H1 (cell line): ENCODE measurements around the gene RTKN. TPM values are rescaled to one million over a fixed set of nuclear protein-coding genes. Genes with fewer than 3 reads are reported as not detected.

Source experiments
- CTCF ChIA-PET: fragments of 300-600 bp; sonication (Branson Sonifier 250); formaldehyde crosslinking; loops from one replicate; lab custom pipeline; 2021; ENCODE audit not compliant: partially characterized antibody; lab: Charles Lee
- POLR2A ChIA-PET: fragments of 300-600 bp; sonication (Branson Sonifier 250); formaldehyde crosslinking; loops from one replicate; lab custom pipeline; 2021; ENCODE audit warnings: inconsistent platforms; ENCODE audit not compliant: partially characterized antibody; lab: Charles Lee
- DNase-seq, 2 experiments: peaks; one replicate each; pipeline versions ENCODE4 v3.0.0 to v3.0.0-alpha.2; 2010 to 2022; ENCODE audit warnings: low spot score in 2 of 2, low read depth in 1 of 2, mixed read lengths in 1 of 2
- FAIRE-seq: peaks from 2 replicates; lab custom pipeline; 2011; peaks lifted over from hg19 to GRCh38; lab: Jason Lieb, UNC
- H2AFZ ChIP-seq: 2 replicates; pipeline ENCODE4 v1.8.1; 2012; ENCODE audit warnings: low read length, inconsistent platforms
- H2AK5ac ChIP-seq: 2 replicates; pipeline ENCODE4 v1.6.1; 2013; ENCODE audit warnings: low read depth, low read length
- H2BK120ac ChIP-seq: replicated peaks from 2 replicates; pipeline ENCODE3; 2013; ENCODE audit warnings: low read depth, low read length, inconsistent platforms
- H2BK12ac ChIP-seq: 2 replicates; pipeline ENCODE4 v1.6.1; 2013; ENCODE audit warnings: low read depth, low read length
- H2BK15ac ChIP-seq: 2 replicates; pipeline ENCODE4 v1.6.1; 2013; ENCODE audit warnings: low read length
- H2BK20ac ChIP-seq: 2 replicates; pipeline ENCODE4 v1.6.1; 2013; ENCODE audit warnings: low read length
- H2BK5ac ChIP-seq: 2 replicates; pipeline ENCODE4 v1.6.1; 2013; ENCODE audit warnings: low read depth, low read length
- H3K14ac ChIP-seq: 2 replicates; pipeline ENCODE4 v1.6.1; 2013; ENCODE audit warnings: inconsistent platforms; ENCODE audit not compliant: insufficient read length
- H3K18ac ChIP-seq: 2 replicates; pipeline ENCODE4 v1.6.1; 2013; ENCODE audit warnings: low read length; ENCODE audit errors: extremely low read depth
- H3K23ac ChIP-seq: 2 replicates; pipeline ENCODE4 v1.6.1; 2013; ENCODE audit warnings: inconsistent platforms; ENCODE audit not compliant: insufficient read length
- H3K23me2 ChIP-seq: 2 replicates; pipeline ENCODE4 v1.6.1; 2013; ENCODE audit warnings: low read depth, low read length
- H3K27ac ChIP-seq: 2 replicates; pipeline ENCODE4 v1.6.1; 2011; ENCODE audit warnings: low read depth, low read length, inconsistent platforms
- H3K27me3 ChIP-seq, 4 experiments: replicated peaks in 1 of 4; 1 replicate in 1 of 4; 2 replicates in 3 of 4; pipeline versions ENCODE4 v1.6.1 to v1.8.1; 2011 to 2013; ENCODE audit warnings: low read length in 3 of 4, mild to moderate bottlenecking in 3 of 4, inconsistent platforms in 2 of 4, mixed read lengths in 2 of 4, moderate library complexity in 1 of 4; ENCODE audit not compliant: control insufficient read depth in 3 of 4, insufficient read depth in 3 of 4; ENCODE audit errors: extremely low read depth in 1 of 4
- H3K36me3 ChIP-seq, 4 experiments: 2 replicates each; pipeline versions ENCODE4 v1.6.1 to v1.8.1; 2011 to 2013; ENCODE audit warnings: mild to moderate bottlenecking in 4 of 4, low read length in 3 of 4, moderate library complexity in 2 of 4, control low read depth in 1 of 4, inconsistent platforms in 1 of 4; ENCODE audit not compliant: insufficient read depth in 4 of 4, control insufficient read depth in 2 of 4
- H3K4ac ChIP-seq: replicated peaks from 2 replicates; pipeline ENCODE3; 2013; ENCODE audit warnings: low read length, low read depth, mixed read lengths, inconsistent platforms; ENCODE audit not compliant: insufficient read length
- H3K4me1 ChIP-seq, 4 experiments: replicated peaks in 1 of 4; 1 replicate in 1 of 4; 2 replicates in 3 of 4; pipeline versions ENCODE4 v1.6.1 to v1.8.1; 2011 to 2013; ENCODE audit warnings: low read length in 3 of 4, inconsistent platforms in 2 of 4, mixed read lengths in 1 of 4; ENCODE audit not compliant: insufficient read depth in 4 of 4, control insufficient read depth in 3 of 4
- H3K4me2 ChIP-seq, 2 experiments: 2 replicates each; pipeline versions ENCODE4 v1.6.1 to v1.8.1; 2011 to 2013; ENCODE audit warnings: low read depth in 2 of 2, low read length in 2 of 2, control low read depth in 1 of 2, inconsistent platforms in 1 of 2, mild to moderate bottlenecking in 1 of 2; ENCODE audit not compliant: insufficient read depth in 1 of 2
- H3K4me3 ChIP-seq, 4 experiments: fragments of 200-600, 300-600 bp in 1 of 4; sonication (generic), shearing (Covaris generic), sonication (Bioruptor Twin) in 1 of 4; 2 replicates each; pipeline versions ENCODE4 v1.5.1 to v1.8.1; 2011 to 2016; ENCODE audit warnings: low read length in 4 of 4, low read depth in 3 of 4, control low read depth in 2 of 4, inconsistent platforms in 2 of 4, mild to moderate bottlenecking in 2 of 4, mixed read lengths in 1 of 4, moderate library complexity in 1 of 4; ENCODE audit not compliant: insufficient read depth in 2 of 4; ENCODE audit errors: extremely low read depth in 1 of 4
- H3K56ac ChIP-seq: replicated peaks from 2 replicates; pipeline ENCODE3; 2013; ENCODE audit warnings: low read depth, mild to moderate bottlenecking, mixed read lengths, low read length, inconsistent platforms; ENCODE audit not compliant: insufficient read length
- H3K79me1 ChIP-seq: 2 replicates; pipeline ENCODE4 v1.6.1; 2013; ENCODE audit warnings: low read depth, low read length, control low read depth
- H3K79me2 ChIP-seq, 2 experiments: 2 replicates each; pipeline versions ENCODE4 v1.6.1 to v1.8.1; 2012 to 2013; ENCODE audit warnings: low read length in 2 of 2, mild to moderate bottlenecking in 2 of 2, inconsistent platforms in 1 of 2; ENCODE audit not compliant: insufficient read depth in 2 of 2, control insufficient read depth in 1 of 2
- H3K9ac ChIP-seq, 4 experiments: replicated peaks in 1 of 4; 1 replicate in 1 of 4; 2 replicates in 3 of 4; pipeline versions ENCODE4 v1.6.1 to v1.8.1; 2011 to 2013; ENCODE audit warnings: low read depth in 3 of 4, low read length in 3 of 4, control low read depth in 2 of 4, mild to moderate bottlenecking in 2 of 4, moderate library complexity in 2 of 4, inconsistent platforms in 1 of 4; ENCODE audit errors: extremely low read depth in 1 of 4
- H3K9me3 ChIP-seq, 2 experiments: 2 replicates each; pipeline versions ENCODE4 v1.6.1 to v1.8.1; 2012 to 2013; ENCODE audit warnings: mild to moderate bottlenecking in 2 of 2, moderate library complexity in 2 of 2, control low read depth in 1 of 2, inconsistent platforms in 1 of 2, low read depth in 1 of 2, low read length in 1 of 2, mixed read lengths in 1 of 2; ENCODE audit not compliant: insufficient read depth in 2 of 2
- H4K20me1 ChIP-seq, 2 experiments: replicated peaks in 1 of 2; 2 replicates each; pipeline versions ENCODE3 to v1.8.1; 2011 to 2013; ENCODE audit warnings: inconsistent platforms in 2 of 2, low read length in 2 of 2, mild to moderate bottlenecking in 1 of 2; ENCODE audit not compliant: insufficient read depth in 2 of 2, control insufficient read depth in 1 of 2
- H4K5ac ChIP-seq: 2 replicates; pipeline ENCODE4 v1.6.1; 2013; ENCODE audit warnings: low read length, low read depth, mixed read lengths, inconsistent platforms; ENCODE audit not compliant: insufficient read length
- H4K8ac ChIP-seq: 2 replicates; pipeline ENCODE4 v1.8.0; 2013; ENCODE audit warnings: mild to moderate bottlenecking, moderate library complexity, low read length, inconsistent platforms; ENCODE audit not compliant: insufficient read depth; ENCODE audit errors: extremely low read depth
- H4K91ac ChIP-seq: replicated peaks from 2 replicates; pipeline ENCODE3; 2013; ENCODE audit warnings: low read length, mixed read lengths, inconsistent platforms; ENCODE audit not compliant: insufficient read length
- BACH1 ChIP-seq: IDR thresholded peaks from 2 replicates; pipeline ENCODE4 v1.6.1; 2012; ENCODE audit warnings: low read length, improper control_type of control experiment
- CBX8 ChIP-seq: fragments of 300-800, 300-1000 bp; sonication (generic); IDR thresholded peaks from 2 replicates; pipeline ENCODE4 v1.7.1; 2016; ENCODE audit warnings: low read depth, low read length, borderline replicate concordance
- CEBPB ChIP-seq: IDR thresholded peaks from 2 replicates; pipeline ENCODE4 v1.6.1; 2012; ENCODE audit warnings: low read depth, low read length
- PHF8 ChIP-seq: fragments of 200-600 bp; sonication (generic); conservative IDR thresholded peaks from 2 replicates; pipeline ENCODE4 v1.7.1; 2012; ENCODE audit warnings: low read depth, mild to moderate bottlenecking, inconsistent platforms, low read length, moderate library complexity
- POU5F1 ChIP-seq: IDR thresholded peaks from 2 replicates; pipeline ENCODE4 v1.6.1; 2011; ENCODE audit warnings: low read depth, mild to moderate bottlenecking, low read length, moderate library complexity
- RAD21 ChIP-seq, 2 experiments: IDR thresholded peaks in 1 of 2; conservative IDR thresholded peaks in 1 of 2; 2 replicates each; pipeline ENCODE4 v1.6.1; 2011; ENCODE audit warnings: low read depth in 2 of 2, low read length in 2 of 2, improper control_type of control experiment in 1 of 2, inconsistent platforms in 1 of 2, mild to moderate bottlenecking in 1 of 2, moderate library complexity in 1 of 2
- RNF2 ChIP-seq: fragments of 200-900, 300-1000 bp; sonication (generic); IDR thresholded peaks from 2 replicates; pipeline ENCODE4 v1.7.1; 2016; ENCODE audit warnings: borderline replicate concordance, low read depth, mild to moderate bottlenecking, antibody characterized with exemption, low read length; ENCODE audit not compliant: poor library complexity, severe bottlenecking; ENCODE audit errors: missing control alignments
- SIN3A ChIP-seq, 2 experiments: IDR thresholded peaks in 1 of 2; conservative IDR thresholded peaks in 1 of 2; 2 replicates each; pipeline ENCODE4 v1.6.1; 2011 to 2012; ENCODE audit warnings: low read length in 2 of 2, improper control_type of control experiment in 1 of 2, low read depth in 1 of 2, mild to moderate bottlenecking in 1 of 2
- SIRT6 ChIP-seq: IDR thresholded peaks from one replicate; pipeline ENCODE4 v1.7.1; 2012; ENCODE audit warnings: low read length, inconsistent platforms
- YY1 ChIP-seq: IDR thresholded peaks from 2 replicates; pipeline ENCODE4 v1.6.1; 2011; ENCODE audit warnings: low read depth, mild to moderate bottlenecking, low read length
- WGBS, 2 experiments: shearing (Covaris generic) in 1 of 2; methylation state at CpG; one replicate each; pipeline versions ENCODE4 v1.1.6 to v1.1.7; 2013 to 2015; ENCODE audit warnings: low lambda C conversion rate in 2 of 2, mixed read lengths in 2 of 2, inconsistent platforms in 1 of 2, low coverage in 1 of 2, missing lambda C conversion rate in 1 of 2; ENCODE audit not compliant: insufficient replicate concordance in 2 of 2, insufficient coverage in 1 of 2, insufficient read length in 1 of 2; ENCODE audit errors: extremely low coverage in 1 of 2, missing lambda C conversion rate in 1 of 2; 5-methylcytosine and 5-hydroxymethylcytosine counted together
- polyA plus RNA-seq, 7 experiments: library from polyadenylated mRNA; depleted of rRNA in 3 of 7; stranded (reverse) in 5 of 7; unstranded in 2 of 7; fragments of >200 nt in 5 of 7; fragments of 200-250 nt in 2 of 7; gene quantifications; 1 replicate in 5 of 7; 2 replicates in 1 of 7; 4 replicates in 1 of 7; pipeline versions ENCODE4 v1.2.1 to v1.2.3, GENCODE V29; 2011 to 2013; ENCODE audit warnings: missing spikeins in 2 of 7, mixed read lengths in 2 of 7
- total RNA-seq: library from RNA; stranded (reverse); fragmentation: NEBNext Ultra II Directional; extraction: Animal tissue kit (Norgen Biotek cat#: 25700); gene quantifications from 2 replicates; pipeline ENCODE4 v1.2.1, GENCODE V29; 2021
- TF ChIP-seq, protein P1 (sequence below): IDR thresholded peaks from 2 replicates; pipeline ENCODE4 v1.6.1; 2012; ENCODE audit warnings: inconsistent platforms
- TF ChIP-seq, protein P2 (sequence below): IDR thresholded peaks from 2 replicates; pipeline ENCODE4 v1.6.1; 2011; ENCODE audit warnings: low read depth, mild to moderate bottlenecking, low read length; ENCODE audit not compliant: insufficient read depth

The RTKN gene
- total and polyA plus RNA-seq, 2 of the 8 experiments (the other 6 are each of a cell fraction or from before 2014, with no cell fraction given): 40.2 to 54.1 TPM

DNA sequence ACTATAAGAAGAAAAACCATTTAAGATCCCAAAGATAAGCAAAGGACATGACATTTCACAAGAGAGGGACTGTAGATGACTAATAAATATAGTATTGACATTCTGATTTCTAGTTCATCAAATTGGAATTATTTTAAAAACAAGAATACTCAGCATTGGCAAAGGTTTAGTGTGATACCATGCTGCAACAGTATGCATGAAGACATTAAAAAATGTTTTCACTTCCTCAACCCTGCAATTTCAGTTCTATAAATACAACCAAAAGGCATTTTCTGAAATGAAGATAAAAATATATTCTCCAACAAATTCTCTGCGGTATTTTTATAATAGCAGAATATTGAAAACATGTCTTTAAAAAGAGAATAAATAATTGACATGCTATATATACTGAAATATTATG is 22.4 kb downstream of the RTKN start:
- Histone ChIP-seq H2BK12ac (no peak overlapping the region), H3K27ac (no peak overlapping the region), H3K23ac (no peak overlapping the region), H2BK5ac (no peak overlapping the region), H3K14ac (no peak overlapping the region), H3K4ac (no peak overlapping the region), H2AK5ac (no peak overlapping the region), H3K4me1 (peaks cover 0 to 14% (median 3%) of the 10 kb centered on the region in 4 experiments; a peak in 4 of 7 replicates), H2BK120ac (no peak overlapping the region), H3K27me3 (0 out of 7 replicates have a peak, but pooled peaks cover 0 to 2% (median 0%) of the 10 kb centered on the region in 4 experiments), H3K4me3 (no peak overlapping the region), H2BK20ac (no peak overlapping the region), H4K5ac (no peak overlapping the region), H2BK15ac (no peak overlapping the region), H4K91ac (no peak overlapping the region), H3K56ac (no peak overlapping the region), H4K8ac (no peak overlapping the region), H3K18ac (no peak overlapping the region), H3K4me2 (no peak overlapping the region), H4K20me1 (peaks cover 0 to 2% of the 10 kb centered on the region in 2 experiments), H3K9me3 (no peaks in the 10 kb centered on the region), H3K9ac (no peak overlapping the region), H3K36me3 (peaks cover 0 to under 1% (median 0%) of the 10 kb centered on the region in 4 experiments; a peak in 1 of 8 replicates), H3K23me2 (peaks cover 10% of the 10 kb centered on the region), H2AFZ (no peak overlapping the region), H3K79me1 (no peaks in the 10 kb centered on the region), H3K79me2 (no peaks in the 10 kb centered on the region)
- 86% methylated on average over 1 of the region's 1 CpG; no CpG with 5 or more reads in 1 of the 2 experiments for WGBS, 2 experiments
- DNase-seq (no peak), FAIRE-seq (no peak)
- CTCF ChIA-PET: interaction anchor here (0.8 to 1.2 kb wide), 2 partner anchors 28 to 36 kb away, joined by 3 to 4 read pairs; partner anchors contain the start of gene INO80B
- POLR2A ChIA-PET: interaction anchor here (1.0 kb wide), 1 partner anchor 20 kb away, joined by 3 read pairs; no protein-coding TSS in a partner anchor
- TF ChIP-seq CEBPB: no peak
- no peak for TF ChIP-seq RAD21 (IDR thresholded peaks at IDR 0.05 in 1 of 2, conservative IDR thresholded peaks at IDR 0.05 in 1 of 2; ENCODE audit: low read depth in 2 of 2, low read length in 2 of 2)
- no peak for TF ChIP-seq PHF8
- TF ChIP-seq BACH1: no peak
- TF ChIP-seq RNF2: no peak
- TF ChIP-seq YY1: no peak
- TF ChIP-seq, protein P1, sequence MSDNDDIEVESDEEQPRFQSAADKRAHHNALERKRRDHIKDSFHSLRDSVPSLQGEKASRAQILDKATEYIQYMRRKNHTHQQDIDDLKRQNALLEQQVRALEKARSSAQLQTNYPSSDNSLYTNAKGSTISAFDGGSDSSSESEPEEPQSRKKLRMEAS: no peak
- TF ChIP-seq, protein P2, sequence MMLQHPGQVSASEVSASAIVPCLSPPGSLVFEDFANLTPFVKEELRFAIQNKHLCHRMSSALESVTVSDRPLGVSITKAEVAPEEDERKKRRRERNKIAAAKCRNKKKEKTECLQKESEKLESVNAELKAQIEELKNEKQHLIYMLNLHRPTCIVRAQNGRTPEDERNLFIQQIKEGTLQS: no peak
- no peak for TF ChIP-seq SIRT6
- TF ChIP-seq POU5F1: no peak
- no peak for TF ChIP-seq CBX8
- TF ChIP-seq SIN3A (conservative IDR thresholded peaks at IDR 0.05 in 1 of 2, IDR thresholded peaks at IDR 0.05 in 1 of 2; ENCODE audit: low read depth in 1 of 2, low read length in 2 of 2): no peak
